ENCODE measurements around the gene PELO.
"Not testable (repeated sequence)": the region's sequence is repeated elsewhere in the genome, so short reads cannot be mapped to it uniquely, and the experiment has no call there.

Gene PELO

DNA sequence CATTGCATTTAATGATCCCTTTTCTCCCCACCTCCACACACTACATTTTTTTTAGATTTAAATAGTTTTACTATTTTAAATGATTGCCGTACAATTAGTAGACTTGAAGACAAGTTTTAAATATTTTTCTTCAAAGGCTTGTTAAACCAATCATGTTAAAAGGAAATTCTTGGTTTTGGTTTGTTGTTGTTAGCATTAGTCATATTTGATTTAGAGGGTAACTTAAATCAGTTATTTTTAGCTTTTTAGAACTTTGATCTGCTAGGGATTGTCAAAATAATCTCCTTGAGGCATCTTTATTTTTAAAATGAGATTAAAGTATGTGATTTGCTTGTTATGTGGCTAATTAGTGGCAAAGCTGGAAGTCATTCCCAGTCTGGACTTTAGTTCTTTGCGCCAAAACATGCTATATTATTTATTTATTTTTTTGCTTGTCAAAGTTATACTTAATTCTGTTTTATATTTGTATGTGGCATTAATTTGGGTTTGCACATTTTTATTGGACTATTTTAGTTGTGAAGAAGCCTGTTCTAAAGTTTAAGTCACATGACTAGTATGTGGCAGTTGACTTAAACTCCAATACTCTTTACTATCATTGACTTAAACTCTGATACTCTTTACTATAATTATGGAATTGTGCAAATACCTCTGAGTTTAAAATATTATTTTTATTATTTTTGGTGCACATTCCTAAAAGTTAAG, 14.7 kb downstream of the PELO start:
- DNase-seq: no peak

DNA sequence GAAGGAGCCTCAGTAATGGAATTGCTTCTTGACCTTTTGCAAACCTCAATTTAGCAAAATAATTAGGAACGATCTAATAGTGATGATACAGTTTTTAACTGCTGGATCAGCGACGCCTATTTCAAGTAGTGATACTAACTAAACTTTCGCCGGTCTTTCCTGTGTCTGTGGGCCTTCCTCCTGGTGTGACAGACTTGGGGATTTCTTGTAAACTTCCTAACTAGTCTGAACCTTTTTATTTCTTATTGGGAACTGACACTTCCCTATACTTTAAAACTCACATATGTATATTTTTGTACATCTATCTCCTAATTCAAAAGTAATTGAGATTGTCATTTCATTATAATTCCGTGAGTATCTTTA, 15.2 kb downstream of the PELO start:
- DNase-seq: no peak

DNA sequence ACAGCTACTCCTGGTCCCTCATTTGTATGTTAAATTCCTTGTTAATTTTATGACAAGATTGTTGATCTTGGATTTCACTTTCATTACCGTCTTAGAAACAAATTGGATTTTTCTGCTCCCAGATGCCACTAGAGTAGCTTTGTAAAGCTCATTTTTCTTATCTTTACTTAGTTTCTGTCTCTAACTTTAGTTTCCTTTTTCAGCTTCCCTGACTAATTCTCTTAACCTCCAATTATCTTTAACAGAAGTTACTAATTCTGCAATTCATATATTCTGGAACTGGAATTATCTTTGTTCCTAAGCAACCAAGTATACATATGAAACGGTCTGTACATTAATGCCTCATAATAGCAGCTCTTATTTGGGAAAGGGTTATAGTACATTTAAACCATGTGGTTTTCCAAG, 16.7 kb downstream of the PELO start:
- DNase-seq: no peak

DNA sequence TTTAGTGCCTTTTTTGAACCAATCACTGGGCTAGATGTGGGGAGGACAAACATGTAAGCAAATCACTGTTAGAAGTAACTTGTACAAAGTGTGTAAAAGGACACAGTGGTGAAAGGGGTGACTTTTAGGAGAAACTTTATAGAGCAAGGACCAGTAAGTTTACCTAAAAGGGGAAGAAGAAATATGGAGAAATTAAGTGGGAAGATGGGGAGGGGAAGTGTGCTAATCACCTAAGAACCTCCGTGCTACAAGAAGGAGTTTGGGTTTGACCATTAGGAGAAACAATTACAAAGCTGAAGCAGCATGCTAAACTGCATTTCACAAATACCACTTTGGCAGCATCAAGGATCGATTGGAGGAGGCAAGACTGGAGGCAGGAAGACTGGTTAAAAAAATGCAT, 17.3 kb downstream of the PELO start:
- DNase-seq: no peak

DNA sequence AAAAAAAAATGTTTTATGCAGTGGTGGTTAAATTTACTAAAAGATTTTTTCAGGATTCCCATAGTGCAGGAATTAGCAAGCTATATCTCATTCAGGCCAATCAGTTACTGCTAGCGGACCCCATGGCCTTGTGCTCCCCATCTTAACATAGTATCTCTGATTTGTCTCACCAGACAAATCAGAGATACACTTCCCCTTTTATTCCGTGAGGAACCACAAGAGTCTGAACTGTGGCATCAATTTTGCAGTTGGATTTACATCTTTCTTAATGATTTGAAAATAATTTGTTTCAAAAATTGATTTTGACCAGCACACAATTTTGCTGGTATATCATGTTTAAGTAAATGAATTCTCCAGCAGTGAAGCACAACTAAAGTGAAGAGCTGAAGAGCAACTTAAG, 17.9 kb downstream of the PELO start:
- DNase-seq: no peak

DNA sequence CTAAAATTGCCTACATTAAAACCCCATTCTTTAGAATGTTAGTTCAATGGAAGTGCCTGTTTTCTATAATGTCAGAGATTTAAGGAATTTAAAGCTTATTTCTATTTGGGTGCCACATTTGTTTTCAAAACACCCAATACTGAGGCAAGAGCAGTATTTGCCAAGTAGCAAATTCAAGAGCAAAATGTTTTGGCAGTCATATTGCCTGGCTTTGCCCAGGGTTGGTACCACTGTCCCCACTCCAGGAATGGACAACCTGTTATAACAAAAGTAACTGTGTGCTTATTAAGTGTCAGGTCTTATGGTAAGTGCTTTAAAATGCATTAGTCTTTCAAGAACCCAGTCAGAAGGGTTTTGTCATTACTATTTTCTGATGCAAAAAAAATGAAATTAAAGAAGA, 19.3 kb downstream of the PELO start:
- DNase-seq: no peak

DNA sequence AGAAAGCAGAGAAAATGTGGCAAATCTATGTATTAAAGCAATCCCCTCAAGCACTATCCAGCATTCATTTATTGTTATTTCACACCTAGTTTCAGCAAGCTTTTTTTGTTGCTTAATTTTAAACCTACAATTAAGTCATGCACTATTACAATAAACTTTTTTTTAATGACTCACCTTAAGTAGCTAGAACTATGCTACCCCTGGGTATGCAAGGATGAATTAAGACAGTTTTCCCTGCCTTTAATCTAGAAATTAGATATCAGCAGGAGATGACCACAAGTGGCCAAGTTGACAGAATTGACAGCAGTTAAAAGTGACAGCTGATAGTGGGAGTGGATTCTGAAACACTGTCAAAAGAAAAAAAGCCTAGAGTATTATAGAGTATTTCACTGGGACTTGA, 20.0 kb downstream of the PELO start:
- no peak for DNase-seq

DNA sequence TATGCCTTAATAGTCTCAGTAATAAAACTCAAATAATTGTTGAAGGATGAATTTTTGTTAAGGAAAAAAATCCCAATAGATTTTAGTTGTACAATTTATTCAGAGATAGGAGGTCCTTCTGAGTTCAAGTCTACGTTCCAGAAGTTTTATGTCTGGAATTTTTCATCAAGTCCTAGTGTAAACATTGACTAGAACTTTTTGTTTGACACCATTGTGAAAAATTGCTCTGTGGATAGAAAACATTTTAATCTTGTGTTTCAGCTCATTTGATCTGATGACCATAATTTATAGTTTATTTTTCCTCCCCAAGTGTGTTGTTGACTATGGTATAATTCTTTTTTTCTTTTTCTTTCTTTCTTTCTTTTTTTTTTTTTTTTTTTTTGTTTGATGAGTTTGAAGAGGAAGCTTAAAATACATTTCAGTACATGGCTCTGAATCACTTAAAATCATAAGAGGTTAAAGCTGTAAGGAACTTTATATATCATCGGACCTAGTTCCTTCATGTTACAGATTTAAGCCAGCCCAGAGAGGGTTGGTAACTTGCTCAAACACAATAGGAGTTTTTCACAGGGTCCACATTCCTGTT, 20.7 kb downstream of the PELO start:
- DNase-seq: no peak

DNA sequence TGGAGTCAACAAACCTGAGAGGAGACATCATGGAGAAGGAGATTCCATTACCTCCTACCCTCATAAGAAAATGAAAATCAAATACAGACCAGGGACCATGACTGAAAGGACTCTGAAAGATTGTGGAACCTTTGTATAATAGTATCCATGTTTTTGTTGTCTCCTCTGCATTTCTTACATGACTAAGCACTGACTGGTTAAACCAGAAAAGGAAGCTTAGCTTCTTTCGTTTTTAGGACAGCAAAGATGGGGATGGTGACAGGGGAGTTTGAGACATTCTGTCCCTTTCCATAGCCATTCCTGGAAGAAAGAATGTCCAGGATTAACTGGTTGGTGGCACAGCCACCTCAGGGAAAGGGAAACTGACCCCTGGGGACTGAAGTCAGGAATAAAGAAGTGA, 22.2 kb downstream of the PELO start:
- DNase-seq: peak; percentile 33

DNA sequence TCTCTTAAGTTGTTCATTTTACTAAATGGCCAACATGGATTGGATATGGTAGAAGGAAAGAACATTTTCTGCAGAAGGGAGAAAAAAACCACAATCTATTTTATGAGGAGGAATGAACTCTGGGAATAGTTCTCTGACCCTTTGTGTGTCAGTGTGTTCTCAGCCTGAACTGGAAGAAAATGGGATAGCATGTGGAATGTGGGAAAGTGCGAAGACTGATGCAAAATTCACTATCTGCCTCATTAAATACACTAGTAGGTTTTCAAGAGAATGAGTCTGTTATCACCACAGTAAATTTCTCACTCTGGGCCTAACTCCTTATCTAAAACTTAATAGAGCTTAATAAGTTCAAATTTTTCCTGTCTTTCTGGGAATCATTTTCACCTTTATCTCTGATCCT, 22.7 kb downstream of the PELO start:
- no peak for DNase-seq

DNA sequence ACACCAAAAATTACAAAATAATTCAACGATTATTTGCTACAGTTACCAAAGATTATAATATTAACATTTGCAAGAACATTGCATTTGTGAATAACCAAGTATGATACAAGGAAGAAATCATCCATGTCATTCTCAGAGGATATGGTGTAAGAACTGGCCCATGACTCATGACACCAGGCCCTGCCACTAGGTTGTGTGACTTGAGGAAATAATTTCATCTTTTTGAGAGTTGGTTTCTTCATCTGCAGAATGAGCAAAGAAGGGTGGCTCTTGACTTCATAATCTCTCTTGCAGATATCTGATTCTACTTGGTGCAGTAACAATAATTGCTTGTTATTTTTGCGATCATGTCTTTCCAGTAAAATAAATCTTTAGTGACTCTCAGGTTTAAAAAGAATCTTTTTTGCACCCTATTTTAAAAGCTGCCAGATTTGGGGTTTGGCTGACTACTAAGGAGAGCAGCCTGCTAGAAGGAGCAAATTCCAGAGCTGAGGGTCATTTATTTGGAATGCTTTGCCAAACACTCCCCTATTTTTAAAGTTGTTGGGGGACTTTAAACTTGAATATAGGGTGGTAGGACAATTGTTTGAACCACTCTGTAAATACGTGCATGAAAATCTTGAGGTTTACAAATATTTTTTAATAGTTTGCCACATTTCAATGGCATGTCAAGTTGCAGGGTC, 23.5 kb downstream of the PELO start:
- peak; percentile 54 for DNase-seq

DNA sequence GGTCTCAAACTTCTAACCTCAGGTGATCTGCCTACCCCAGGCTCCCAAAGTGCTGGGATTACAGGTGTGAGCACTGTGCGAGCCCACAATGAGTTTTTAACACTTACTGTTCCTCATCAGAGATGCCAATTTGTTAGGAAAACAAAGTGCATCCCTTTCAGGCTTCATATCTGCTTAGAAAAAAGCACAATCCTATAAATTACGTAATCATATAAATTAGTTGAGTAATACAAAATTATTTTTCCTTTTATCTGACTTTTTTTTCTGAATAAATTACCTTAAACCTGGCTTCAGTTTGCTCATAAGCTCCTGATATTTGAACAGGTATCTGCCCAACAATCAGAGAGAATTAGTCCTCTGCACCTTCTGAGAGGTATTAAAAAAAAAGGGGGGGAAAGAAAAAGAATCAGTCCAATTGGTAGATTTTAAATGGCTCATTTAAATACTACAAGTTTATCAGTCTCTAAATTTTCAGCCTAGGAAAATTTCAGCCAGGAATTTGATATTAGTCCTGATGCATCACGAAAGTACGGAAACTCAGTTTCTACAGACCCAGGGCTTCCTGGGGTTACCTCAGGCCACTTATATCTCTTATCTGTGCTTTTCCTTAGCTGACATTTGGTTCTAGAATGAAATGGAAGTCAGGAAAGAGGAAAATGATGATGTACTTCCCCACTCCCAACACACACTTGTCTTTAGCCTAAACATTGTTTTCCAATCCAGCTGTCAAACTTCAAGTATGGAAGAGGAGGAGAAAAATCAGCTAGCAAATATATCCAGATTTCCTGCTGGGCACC, 26.8 kb downstream of the PELO start:
- no peak for DNase-seq

DNA sequence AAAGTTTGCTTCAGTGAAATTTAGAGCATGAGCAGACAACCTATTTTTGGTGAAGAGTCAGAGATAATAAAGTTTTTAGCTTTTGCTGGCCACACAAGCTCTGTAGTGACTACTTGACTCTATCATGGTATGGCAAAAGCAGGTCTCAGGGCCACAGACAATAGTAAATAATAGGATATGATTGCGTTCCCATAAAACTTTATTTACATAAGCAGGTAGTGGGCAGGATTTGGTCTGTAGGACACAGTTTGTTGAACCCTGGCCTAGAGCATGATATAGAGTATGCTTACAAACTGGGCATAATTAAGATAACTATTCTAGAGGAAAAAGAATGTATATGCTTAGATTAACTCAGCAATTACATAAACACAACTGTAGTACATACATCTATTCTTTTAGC, 30.1 kb downstream of the PELO start:
- no peak for DNase-seq

DNA sequence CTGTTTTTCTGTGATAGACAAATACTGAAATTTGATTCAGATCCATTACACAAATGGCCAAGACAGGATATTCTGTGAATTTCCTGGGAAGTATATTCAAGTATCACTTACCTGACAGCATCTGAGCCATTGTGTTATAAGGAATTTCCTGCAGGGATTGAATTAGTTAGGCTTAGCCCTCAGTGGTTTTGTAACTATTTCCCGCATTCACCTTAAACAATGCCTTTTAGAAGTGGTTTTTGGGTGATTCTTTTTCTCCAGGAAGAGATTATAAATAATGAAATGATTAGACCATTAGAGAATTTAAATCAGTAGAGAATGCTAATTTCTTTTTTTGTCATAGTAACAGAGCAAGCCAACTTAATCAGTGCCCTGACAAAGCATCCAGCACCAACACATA, 30.6 kb downstream of the PELO start:
- no peak for DNase-seq

DNA sequence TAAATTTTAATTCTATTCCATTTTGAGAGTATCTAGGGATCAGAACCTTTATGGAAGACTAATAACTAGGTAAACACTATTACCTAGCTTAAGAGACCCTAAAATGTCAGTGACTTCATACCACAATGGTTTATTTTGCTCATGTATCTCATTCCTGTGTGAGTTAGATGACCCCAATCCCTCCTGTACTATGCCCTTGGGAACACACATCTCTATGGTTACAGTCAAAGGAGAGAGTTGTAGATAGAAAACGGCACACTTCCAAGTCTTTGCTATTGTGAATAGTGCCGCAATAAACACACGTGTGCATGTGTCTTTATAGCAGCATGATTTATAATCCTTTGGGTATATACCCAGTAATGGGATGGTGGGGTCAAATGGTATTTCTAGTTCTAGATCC, 31.1 kb downstream of the PELO start:
- not testable (repeated sequence) for DNase-seq

DNA sequence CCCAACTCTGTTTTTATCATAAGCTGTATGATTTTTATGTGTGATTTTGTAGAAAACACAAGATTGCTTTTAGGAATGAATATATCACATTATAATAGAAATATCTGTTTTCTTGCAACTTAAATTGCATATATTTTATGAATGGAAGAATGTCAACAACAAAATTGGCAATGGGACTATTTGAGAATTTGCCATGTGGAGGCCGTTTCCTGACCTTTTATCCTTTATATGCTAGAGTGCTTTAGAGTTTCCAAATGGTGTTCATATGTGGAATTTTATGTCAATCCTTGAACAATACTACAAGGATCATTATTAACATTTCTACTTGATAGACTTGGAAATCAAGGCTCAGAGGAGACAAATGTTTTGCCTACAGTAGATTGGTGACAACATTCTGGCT, 34.2 kb downstream of the PELO start:
- no peak for DNase-seq

DNA sequence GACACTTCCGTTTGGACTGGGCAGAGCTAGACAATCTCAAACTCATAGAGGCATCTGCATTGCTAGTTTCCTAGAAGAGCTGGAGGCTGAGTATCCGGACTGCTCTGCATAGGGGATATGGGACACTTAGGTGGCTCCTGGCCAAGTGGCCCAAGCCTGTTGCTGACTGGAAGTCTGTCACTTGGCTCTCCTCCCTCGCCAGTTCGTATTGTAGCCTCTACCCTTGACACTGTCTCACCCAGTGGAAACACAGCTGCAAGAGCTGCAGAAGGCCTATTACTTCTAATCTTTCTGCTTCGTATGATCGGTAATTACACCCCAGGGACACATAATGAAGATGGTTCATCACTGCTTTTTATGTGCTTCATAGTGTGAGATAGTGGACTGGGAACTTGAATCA, 34.7 kb downstream of the PELO start:
- no peak for DNase-seq

DNA sequence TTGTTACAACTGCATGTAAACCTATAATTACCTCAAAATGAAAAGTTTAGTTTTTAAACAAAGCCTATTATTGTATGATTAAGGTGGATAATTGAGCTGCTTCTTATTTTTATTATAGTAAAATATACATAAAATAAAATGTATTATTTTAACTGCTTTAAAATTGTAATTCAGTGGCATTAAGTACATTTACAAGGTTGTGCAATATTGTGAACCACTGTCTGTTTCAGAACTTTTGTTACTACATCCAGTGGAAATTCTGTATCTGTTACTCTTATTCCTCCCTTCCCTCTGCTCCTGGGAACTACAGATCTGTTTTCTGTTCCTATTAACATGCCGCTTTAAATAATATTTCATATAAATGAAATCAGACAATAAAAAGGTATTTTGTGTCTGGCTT, 37.1 kb downstream of the PELO start:
- no peak for DNase-seq

DNA sequence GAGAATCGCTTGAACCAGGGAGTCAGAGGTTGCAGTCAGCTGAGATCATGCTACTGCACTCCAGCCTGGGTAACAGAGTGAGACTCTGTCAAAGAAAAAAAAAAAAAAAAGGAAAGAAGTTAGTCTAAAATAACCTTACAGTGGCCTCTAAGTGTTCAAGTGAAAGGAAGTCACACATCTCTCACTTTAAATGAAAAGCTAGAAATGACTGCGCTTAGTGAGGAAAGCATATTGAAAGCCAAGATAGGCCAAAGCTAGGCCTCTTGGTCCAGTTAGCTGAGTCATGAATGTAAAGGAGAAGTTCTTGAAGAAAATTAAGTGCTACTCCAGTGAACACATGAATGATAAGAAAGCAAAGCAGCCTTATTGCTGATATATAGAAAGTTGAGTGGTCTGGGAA, 38.1 kb downstream of the PELO start:
- DNase-seq: peak; percentile 79

DNA sequence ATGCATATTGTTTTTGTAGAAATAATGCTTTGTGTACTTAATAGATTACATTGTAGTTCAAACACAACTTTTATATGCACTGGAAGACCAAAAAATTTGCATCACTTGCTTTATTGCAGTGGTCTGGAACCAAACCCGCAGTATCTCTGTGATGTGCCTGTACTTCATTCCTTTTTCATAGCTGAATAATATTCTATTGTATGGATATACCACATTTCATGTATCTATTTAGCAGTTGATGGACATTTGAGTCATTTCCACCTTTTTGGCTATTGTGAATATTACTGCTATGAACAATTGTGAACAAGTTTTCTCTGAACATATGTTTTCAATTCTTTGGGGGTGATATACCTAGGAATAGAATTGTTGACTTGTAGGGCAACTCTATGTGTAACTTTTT, 40.1 kb downstream of the PELO start:
- DNase-seq: no peak

DNA sequence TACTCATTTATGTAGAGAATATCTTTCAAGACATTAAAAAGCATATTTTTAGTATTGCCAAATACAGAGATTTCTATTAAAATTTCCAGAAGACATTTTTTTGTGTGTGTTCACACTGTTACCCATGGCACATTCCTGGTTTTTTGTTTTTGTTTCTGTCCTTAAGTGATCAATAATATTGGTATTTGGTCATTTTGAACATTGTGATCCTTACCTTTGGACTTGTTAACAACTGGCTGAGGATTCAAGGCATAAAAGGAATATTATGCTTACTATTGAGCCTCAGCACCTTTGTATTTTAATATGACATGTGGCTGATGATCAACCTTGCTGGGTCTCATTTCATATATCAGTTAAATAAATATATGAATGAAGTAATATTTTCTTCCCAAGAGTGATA, 41.9 kb downstream of the PELO start:
- no peak for DNase-seq

DNA sequence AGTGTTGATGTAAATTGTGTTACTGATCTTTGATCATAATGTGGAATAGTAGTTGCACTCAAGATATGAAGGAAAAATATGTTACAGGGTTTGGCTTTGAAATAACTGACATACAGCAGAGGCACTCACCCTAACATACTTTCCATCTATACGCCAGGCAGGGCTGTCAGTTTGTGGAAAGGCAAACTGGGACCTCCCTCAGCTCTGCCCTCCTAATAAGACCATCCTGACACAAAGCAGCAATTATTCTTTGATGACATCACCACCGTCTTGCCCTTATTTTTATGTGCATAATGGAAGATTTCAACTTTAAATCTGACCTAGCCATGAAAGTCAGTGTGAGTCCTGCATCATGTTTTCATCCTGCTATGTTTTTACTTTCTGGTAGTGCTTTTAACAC, 42.9 kb downstream of the PELO start:
- no peak for DNase-seq

DNA sequence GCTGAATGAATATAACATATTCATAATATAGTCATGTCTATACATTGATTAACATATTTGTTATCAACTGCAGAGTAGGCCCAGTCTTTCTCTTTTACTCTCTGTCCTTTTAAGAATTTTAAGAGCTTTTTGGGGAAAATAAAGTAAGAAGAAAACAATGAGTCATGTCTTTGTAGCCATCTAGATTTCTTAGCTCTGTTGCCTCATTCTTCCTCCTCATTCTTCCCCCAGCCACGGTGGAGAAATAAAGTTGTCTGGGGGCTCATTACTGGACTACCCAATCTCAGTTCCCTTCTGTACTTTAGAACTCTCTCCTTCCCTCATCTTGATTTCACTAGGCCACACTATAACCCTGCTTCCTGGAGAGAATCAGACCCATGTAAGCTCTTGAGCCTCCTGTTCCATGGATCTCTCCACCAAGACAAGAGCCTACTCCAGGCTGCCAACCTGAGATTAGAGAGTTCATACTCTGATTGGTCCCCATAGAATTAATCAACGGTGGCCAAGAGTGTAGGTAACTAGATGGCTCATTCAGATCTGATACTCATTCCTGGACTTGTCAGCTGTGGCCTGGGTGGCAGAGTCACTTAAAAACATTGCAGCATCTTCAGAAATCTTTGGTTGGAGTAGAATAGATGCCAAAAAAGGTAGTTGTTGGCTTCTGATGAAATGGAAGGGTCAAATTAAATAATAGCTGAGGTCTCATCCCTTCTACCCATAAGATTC, 44.2 kb downstream of the PELO start:
- no peak for DNase-seq

All from activated CD4-positive, alpha-beta T cell treated with anti-CD3 and anti-CD28 coated beads, Interleukin-10, Interleukin-2, amounts not matched to agents 100 ng/mL and 50 ng/mL, durations not matched to agents 16 hours and 8 hours (primary cell).